Activated B cell treated with CpG ODN at 0.5 μM for 24 hours (primary cell): Measurements from ENCODE around the gene STARD13. TPM values are rescaled to one million over a fixed set of nuclear protein-coding genes. Genes with fewer than 3 reads are reported as not detected.

Experiments used
- ATAC-seq: fragments of 200-7000 bp; cut with Tn5 transposase; one replicate; pipeline ENCODE4 v1.10.0; 2021; ENCODE audit warnings: low read depth, mild to moderate bottlenecking, moderate library complexity
- CTCF ChIA-PET: fragments of 350-600 bp; sonication (Branson Sonifier 250); formaldehyde crosslinking; loops from one replicate; lab custom pipeline; 2021; ENCODE audit warnings: antibody characterized with exemption; lab: Charles Lee
- POLR2A ChIA-PET: fragments of 350-600 bp; sonication (Branson Sonifier 250); formaldehyde crosslinking; loops from one replicate; lab custom pipeline; 2021; ENCODE audit warnings: antibody characterized with exemption; lab: Charles Lee
- DNase-seq: peaks from one replicate; pipeline ENCODE4 v3.0.0; 2022
- H3K27ac Mint-ChIP-seq: one replicate; pipeline ENCODE4 v1.8.0; 2020; ENCODE audit warnings: mixed read lengths
- H3K27me3 Mint-ChIP-seq: one replicate; pipeline ENCODE4 v1.8.0; 2021; ENCODE audit warnings: mixed read lengths
- H3K36me3 Mint-ChIP-seq: one replicate; pipeline ENCODE4 v1.8.0; 2021; ENCODE audit warnings: low read depth, mixed read lengths
- H3K4me1 Mint-ChIP-seq: one replicate; pipeline ENCODE4 v1.8.0; 2021; ENCODE audit warnings: mixed read lengths
- H3K4me3 Mint-ChIP-seq: one replicate; pipeline ENCODE4 v1.8.0; 2020; ENCODE audit warnings: mild to moderate bottlenecking, mixed read lengths
- H3K9me3 Mint-ChIP-seq: one replicate; pipeline ENCODE4 v1.8.0; 2020; ENCODE audit warnings: mixed read lengths
- intact Hi-C: fragments of 100-400 bp; cut with micrococcal nuclease; formaldehyde crosslinking; loops from one replicate; pipeline ENCODE4 v1.15.1; 2024
- total RNA-seq: library from RNA; stranded (reverse); gene quantifications from 2 replicates; pipeline ENCODE4 v1.2.3, GENCODE V29; 2022
- TF ChIP-seq, protein P1 (sequence below): fragments of 200-600 bp; IDR thresholded peaks from one replicate; pipeline ENCODE4 v1.8.0; 2022; ENCODE audit warnings: antibody characterized with exemption, mild to moderate bottlenecking

STARD13 gene
- total RNA-seq, 1 donor from 2014 or later = 0.13 TPM

DNA sequence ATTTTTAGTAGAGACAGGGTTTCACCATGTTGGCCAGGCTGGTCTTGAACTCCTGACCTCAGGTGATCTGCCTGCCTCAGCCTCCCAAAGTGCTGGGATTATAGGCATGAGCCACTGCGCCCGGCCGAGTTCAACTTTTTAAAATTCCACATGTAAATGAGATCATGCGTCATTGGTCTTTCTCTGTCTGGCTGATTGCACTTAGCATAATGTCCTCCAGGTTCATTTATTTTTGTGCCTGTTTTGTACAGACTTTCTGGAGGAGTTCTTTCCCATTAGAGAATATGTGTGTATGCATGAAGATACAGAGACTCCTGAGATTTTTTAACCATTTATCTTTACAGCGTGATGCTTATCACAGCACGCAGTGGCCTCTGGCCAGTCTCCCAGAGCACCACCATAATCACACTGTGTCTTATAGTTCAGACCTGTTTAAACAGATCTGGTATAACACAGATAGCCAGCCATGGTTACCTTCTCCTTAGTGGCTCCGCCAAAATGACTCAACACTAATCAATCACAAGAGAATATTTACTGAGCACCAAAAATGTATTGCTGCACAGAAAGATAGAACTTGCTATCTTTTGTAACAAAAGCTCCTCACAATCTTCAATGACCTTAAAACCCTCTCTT lies 11.4 kb upstream of the STARD13 start:
- H3K4me3 Mint-ChIP-seq = no peak overlapping the region
- H3K36me3 Mint-ChIP-seq = no peaks in the 10 kb centered on the region
- TF ChIP-seq, protein P1, sequence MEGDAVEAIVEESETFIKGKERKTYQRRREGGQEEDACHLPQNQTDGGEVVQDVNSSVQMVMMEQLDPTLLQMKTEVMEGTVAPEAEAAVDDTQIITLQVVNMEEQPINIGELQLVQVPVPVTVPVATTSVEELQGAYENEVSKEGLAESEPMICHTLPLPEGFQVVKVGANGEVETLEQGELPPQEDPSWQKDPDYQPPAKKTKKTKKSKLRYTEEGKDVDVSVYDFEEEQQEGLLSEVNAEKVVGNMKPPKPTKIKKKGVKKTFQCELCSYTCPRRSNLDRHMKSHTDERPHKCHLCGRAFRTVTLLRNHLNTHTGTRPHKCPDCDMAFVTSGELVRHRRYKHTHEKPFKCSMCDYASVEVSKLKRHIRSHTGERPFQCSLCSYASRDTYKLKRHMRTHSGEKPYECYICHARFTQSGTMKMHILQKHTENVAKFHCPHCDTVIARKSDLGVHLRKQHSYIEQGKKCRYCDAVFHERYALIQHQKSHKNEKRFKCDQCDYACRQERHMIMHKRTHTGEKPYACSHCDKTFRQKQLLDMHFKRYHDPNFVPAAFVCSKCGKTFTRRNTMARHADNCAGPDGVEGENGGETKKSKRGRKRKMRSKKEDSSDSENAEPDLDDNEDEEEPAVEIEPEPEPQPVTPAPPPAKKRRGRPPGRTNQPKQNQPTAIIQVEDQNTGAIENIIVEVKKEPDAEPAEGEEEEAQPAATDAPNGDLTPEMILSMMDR = no peak
- ChIA-PET CTCF (no interaction called here), POLR2A (no interaction called here)
- ATAC-seq (no peak), DNase-seq (no peak)
- H3K27me3 Mint-ChIP-seq = peaks cover 10% of the 10 kb centered on the region
- H3K9me3 Mint-ChIP-seq = no peaks in the 10 kb centered on the region
- no peak overlapping the region for H3K27ac Mint-ChIP-seq
- intact Hi-C loops = no loop called here
- H3K4me1 Mint-ChIP-seq = no peaks in the 10 kb centered on the region

DNA sequence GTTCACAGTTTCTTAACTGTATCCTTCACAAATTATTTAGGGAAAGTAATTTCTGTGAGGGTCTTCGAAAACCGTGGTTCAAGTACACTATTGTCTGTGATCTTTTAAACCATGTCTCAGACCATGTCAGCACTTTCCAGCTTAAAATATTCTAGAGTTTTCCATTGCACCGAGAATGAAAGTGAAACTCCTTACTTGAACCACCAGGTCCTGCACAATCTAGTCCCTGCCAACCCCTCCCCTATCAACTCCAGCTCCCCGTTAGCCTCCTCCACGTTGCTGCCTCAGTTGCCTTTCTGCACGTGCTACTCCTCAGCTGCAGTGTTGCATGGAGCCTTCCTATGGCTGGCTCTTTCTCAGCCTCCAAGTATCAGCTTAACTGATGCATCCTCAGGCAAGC lies 7.2 kb upstream of the STARD13 start:
- no peaks in the 10 kb centered on the region for H3K4me1 Mint-ChIP-seq
- POLR2A ChIA-PET = no interaction called here
- intact Hi-C loops = no loop called here
- no peaks in the 10 kb centered on the region for H3K9me3 Mint-ChIP-seq
- no peak overlapping the region for H3K4me3 Mint-ChIP-seq
- no peak overlapping the region for H3K27ac Mint-ChIP-seq
- H3K27me3 Mint-ChIP-seq = peaks cover 13% of the 10 kb centered on the region
- no peaks in the 10 kb centered on the region for H3K36me3 Mint-ChIP-seq
- TF ChIP-seq, protein P1 = no peak
- CTCF ChIA-PET = no interaction called here
- ATAC-seq = no peak
- DNase-seq = no peak

- ATAC-seq (no peak), DNase-seq (no peak)
- Mint-ChIP-seq H3K9me3 (no peaks in the 10 kb centered on the region), H3K4me1 (peaks cover 9% of the 10 kb centered on the region), H3K27ac (no peak overlapping the region), H3K27me3 (peaks cover 22% of the 10 kb centered on the region), H3K4me3 (no peak overlapping the region), H3K36me3 (no peaks in the 10 kb centered on the region)
- ChIA-PET POLR2A (no interaction called here), CTCF (no interaction called here)
- intact Hi-C loops = no loop called here
- TF ChIP-seq, protein P1 = no peak
Measured at GRCh38 chr13:33290421-33290965, 4.9 kb upstream of the STARD13 start.

DNA sequence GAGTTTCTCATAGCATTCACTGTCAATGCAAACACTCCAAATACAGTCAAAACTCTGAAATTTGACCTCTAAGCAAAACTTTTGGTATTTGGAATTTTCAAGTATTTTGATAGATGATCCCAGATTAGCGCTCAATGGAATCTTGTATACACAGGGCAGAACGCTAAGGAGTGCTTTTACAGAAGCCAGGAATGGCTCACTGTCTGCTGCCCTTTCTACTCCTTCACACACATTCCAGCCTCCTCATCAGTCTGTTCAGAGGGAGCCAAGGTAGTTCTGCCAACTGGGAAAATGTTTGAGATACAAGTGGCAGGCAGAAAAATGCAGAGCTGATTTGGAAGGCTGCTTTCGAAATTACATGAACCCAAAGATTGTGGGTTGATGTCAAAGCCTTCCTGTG lies 4.4 kb upstream of the STARD13 start:
- Mint-ChIP-seq H3K9me3 (no peaks in the 10 kb centered on the region), H3K36me3 (no peaks in the 10 kb centered on the region), H3K4me1 (peaks cover 14% of the 10 kb centered on the region), H3K27me3 (peaks cover 23% of the 10 kb centered on the region), H3K27ac (no peak overlapping the region), H3K4me3 (no peak overlapping the region)
- no peak for DNase-seq
- POLR2A ChIA-PET = no interaction called here
- ATAC-seq = no peak
- CTCF ChIA-PET = no interaction called here
- intact Hi-C loops = loop anchor here (5.0 kb wide), 1 partner anchor 432 kb away; no protein-coding TSS in a partner anchor
- TF ChIP-seq, protein P1 = no peak

DNA sequence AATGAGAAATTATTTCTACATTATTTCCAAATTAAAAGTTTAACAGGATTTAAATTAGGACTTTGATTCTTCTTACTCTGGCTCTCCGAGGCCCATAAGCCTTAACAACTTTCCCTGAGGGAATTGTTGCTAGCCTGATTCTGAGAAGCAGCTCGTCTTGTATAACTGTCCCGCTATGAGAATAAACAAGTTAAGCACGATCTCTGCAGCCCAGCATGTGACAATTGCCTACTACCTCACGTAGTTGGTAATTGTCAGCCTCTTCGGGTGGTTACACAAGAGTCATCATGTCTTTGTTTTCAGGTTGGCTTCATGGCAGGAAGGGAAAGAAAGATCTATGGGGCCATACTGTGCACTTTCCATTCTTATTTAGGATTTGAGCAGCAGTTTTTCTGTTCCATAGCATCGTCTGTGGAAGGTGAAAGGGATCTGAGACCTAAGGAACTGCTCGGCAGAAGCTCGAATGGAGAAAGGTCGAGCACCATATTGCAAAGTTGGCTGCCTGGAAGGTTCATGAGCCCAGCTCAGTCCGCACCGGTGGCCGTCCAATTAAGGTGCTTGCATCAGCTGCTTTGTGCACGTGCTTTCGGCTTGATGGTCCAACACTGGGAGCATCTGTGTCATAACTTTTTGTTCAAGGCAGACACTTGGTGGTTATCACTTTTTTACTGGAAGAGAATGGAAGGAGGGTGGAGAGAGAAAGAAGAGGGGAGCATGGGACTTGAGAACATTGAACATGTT lies 1.8 kb upstream of the STARD13 start:
- intact Hi-C loops = loop anchor here (5.0 kb wide), 1 partner anchor 435 kb away; no protein-coding TSS in a partner anchor
- ATAC-seq = no peak
- Mint-ChIP-seq H3K27me3 (peaks cover 28% of the 10 kb centered on the region), H3K4me1 (peaks cover 17% of the 10 kb centered on the region), H3K27ac (no peak overlapping the region), H3K9me3 (no peaks in the 10 kb centered on the region), H3K4me3 (no peak overlapping the region), H3K36me3 (no peaks in the 10 kb centered on the region)
- POLR2A ChIA-PET = no interaction called here
- DNase-seq = no peak
- TF ChIP-seq, protein P1 = no peak
- CTCF ChIA-PET = no interaction called here
